HepG2 (cell line): ENCODE data around the gene PSMD5. TPM values are rescaled to one million over a fixed set of nuclear protein-coding genes. Genes with fewer than 3 reads are reported as not detected.

Experiments
- ARNT ChIP-seq: fragments of 450-650 bp; IDR thresholded peaks from 2 replicates; pipeline ENCODE4 v1.6.1; 2017
- ATF1 ChIP-seq: IDR thresholded peaks from 2 replicates; pipeline ENCODE4 v1.6.1; 2016; ENCODE audit warnings: mild to moderate bottlenecking, control low read depth
- HMG20B ChIP-seq: conservative IDR thresholded peaks from 2 replicates; pipeline ENCODE4 v1.6.1; 2016; ENCODE audit warnings: missing genetic modification reagents, missing compliant biosample characterization
- HNF1A ChIP-seq, 2 experiments: sonication (generic) in 1 of 2; formaldehyde crosslinking in 1 of 2; IDR thresholded peaks; 2 replicates each; pipeline versions ENCODE4 v1.4.0 to v1.6.1; 2016 to 2020; ENCODE audit warnings: borderline replicate concordance in 1 of 2, low read depth in 1 of 2, mild to moderate bottlenecking in 1 of 2, missing genetic modification reagents in 1 of 2
- MBNL3 ChIP-seq: fragments of 250-450 bp; sonication (Bioruptor Pico); conservative IDR thresholded peaks from 2 replicates; pipeline ENCODE4 v1.8.0; 2022; ENCODE audit warnings: mild to moderate bottlenecking, inconsistent platforms
- MIXL1 ChIP-seq: IDR thresholded peaks from 2 replicates; pipeline ENCODE4 v1.6.1; 2016
- MTF1 ChIP-seq: sonication (generic); formaldehyde crosslinking; IDR thresholded peaks from 2 replicates; pipeline ENCODE4 v1.5.0; 2020; ENCODE audit warnings: missing genetic modification reagents
- NFE2L2 ChIP-seq: fragments of 150-350 bp; IDR thresholded peaks from 2 replicates; pipeline ENCODE4 v1.6.1; 2014; ENCODE audit warnings: low read length
- NONO ChIP-seq, 2 experiments: fragments of 450-650 bp in 1 of 2; sonication (generic) in 1 of 2; formaldehyde crosslinking in 1 of 2; IDR thresholded peaks in 1 of 2; conservative IDR thresholded peaks in 1 of 2; 2 replicates each; pipeline versions ENCODE4 v1.6.1 to v1.8.0; 2017 to 2022; ENCODE audit warnings: mild to moderate bottlenecking in 1 of 2, missing genetic modification reagents in 1 of 2, moderate library complexity in 1 of 2
- SRSF1 ChIP-seq: fragments of 200-400 bp; formaldehyde crosslinking; optimal IDR thresholded peaks from 2 replicates; pipeline ENCODE3; 2017; ENCODE audit warnings: mild to moderate bottlenecking, low read depth, low read length, moderate library complexity
- XRCC5 ChIP-seq: fragments of 200-400 bp; formaldehyde crosslinking; optimal IDR thresholded peaks from 2 replicates; pipeline ENCODE3; 2017; ENCODE audit warnings: mild to moderate bottlenecking, low read length
- ZBTB46 ChIP-seq: sonication (generic); formaldehyde crosslinking; IDR thresholded peaks from 2 replicates; pipeline ENCODE4 v1.4.0; 2020; ENCODE audit warnings: mild to moderate bottlenecking, missing genetic modification reagents, borderline replicate concordance
- ZNF12 ChIP-seq: sonication (generic); formaldehyde crosslinking; IDR thresholded peaks from 2 replicates; pipeline ENCODE4 v1.5.0; 2020; ENCODE audit warnings: missing genetic modification reagents
- ZNF260 ChIP-seq: sonication (generic); formaldehyde crosslinking; IDR thresholded peaks from 2 replicates; pipeline ENCODE4 v1.4.0; 2020; ENCODE audit warnings: missing genetic modification reagents, low read depth, mild to moderate bottlenecking, borderline replicate concordance
- ZNF350 ChIP-seq: sonication (generic); formaldehyde crosslinking; IDR thresholded peaks from 2 replicates; pipeline ENCODE4 v1.4.0; 2020; ENCODE audit warnings: mild to moderate bottlenecking, low read depth, missing genetic modification reagents, borderline replicate concordance
- ZNF354B ChIP-seq: sonication (generic); formaldehyde crosslinking; IDR thresholded peaks from 2 replicates; pipeline ENCODE4 v1.8.0; 2022; ENCODE audit warnings: mild to moderate bottlenecking, missing genetic modification reagents
- ZNF501 ChIP-seq: sonication (generic); formaldehyde crosslinking; IDR thresholded peaks from 2 replicates; pipeline ENCODE4 v1.5.1; 2020; ENCODE audit warnings: mild to moderate bottlenecking, moderate library complexity, missing genetic modification reagents
- ZNF572 ChIP-seq: sonication (generic); formaldehyde crosslinking; IDR thresholded peaks from 2 replicates; pipeline ENCODE4 v1.5.1; 2020; ENCODE audit warnings: mild to moderate bottlenecking, missing genetic modification reagents
- ZNF652 ChIP-seq: IDR thresholded peaks from 2 replicates; pipeline ENCODE4 v1.6.1; 2016; ENCODE audit warnings: low read depth, borderline replicate concordance
- ZNF891 ChIP-seq: sonication (generic); formaldehyde crosslinking; IDR thresholded peaks from 2 replicates; pipeline ENCODE4 v1.5.0; 2020; ENCODE audit warnings: mild to moderate bottlenecking, missing genetic modification reagents
- ZSCAN9 ChIP-seq: IDR thresholded peaks from 2 replicates; pipeline ENCODE4 v1.6.1; 2016; ENCODE audit warnings: borderline replicate concordance
- polyA plus RNA-seq, 8 experiments: library from polyadenylated mRNA; depleted of rRNA in 3 of 8; stranded (reverse) in 7 of 8; unstranded in 1 of 8; fragments of >200 nt; fragmentation: Illumina TruSeq in 4 of 8; extraction: Trizol in 4 of 8; gene quantifications; 2 replicates each; pipeline versions ENCODE4 v1.2.1 to v1.2.3, GENCODE V29; 2011 to 2016; ENCODE audit warnings: low read depth in 4 of 8, missing spikeins in 1 of 8, mixed read lengths in 1 of 8; ENCODE audit not compliant: insufficient read depth in 1 of 8
- total RNA-seq, 5 experiments: library from RNA; depleted of rRNA; stranded (reverse); fragments of >200 nt; fragmentation: Illumina TruSeq; extraction: Trizol; gene quantifications; 2 replicates each; pipeline ENCODE4 v1.2.3, GENCODE V29; 2016; ENCODE audit warnings: low read depth in 1 of 5
- TF ChIP-seq, protein P1 (sequence below): sonication (generic); formaldehyde crosslinking; IDR thresholded peaks from 2 replicates; pipeline ENCODE4 v1.9.0; 2021; ENCODE audit warnings: missing genetic modification reagents, borderline replicate concordance

Gene PSMD5
- total and polyA plus RNA-seq, 2 of the 13 experiments (the other 11 are each of a cell fraction or from before 2014, with no cell fraction given) = 12.7 to 18.1 TPM

GRCh38 chr9:120792898-120793765 lies 49.6 kb downstream of the PSMD5 start, which contains the start of gene FBXW2 (continued):
- TF ChIP-seq HNF1A (IDR thresholded peaks at IDR 0.05; ENCODE audit: low read depth) (no peak), HNF1A (CRISPR knock-in tag; IDR thresholded peaks at IDR 0.05; ENCODE audit: borderline replicate concordance) (peak; percentile 58; the same call in 1 of the 2 replicates), ZNF354B (CRISPR knock-in tag) (peak; percentile 31; the same call in 1 of the 2 replicates), ZNF572 (CRISPR knock-in tag) (peak; percentile 57; the same call in 1 of the 2 replicates), ZSCAN9 (peak; percentile 69; the same call in 1 of the 2 replicates), MTF1 (no peak), HMG20B (CRISPR knock-in tag) (no peak; the same call in 1 of the 2 replicates), ZNF652 (CRISPR knock-in tag) (no peak; the same call in 1 of the 2 replicates), ZBTB46 (CRISPR knock-in tag) (no peak), XRCC5 (peak; percentile 85), ZNF350 (CRISPR knock-in tag) (peak; percentile 88; the same call in 1 of the 2 replicates), ZNF260 (CRISPR knock-in tag) (no peak), ZNF891 (peak; percentile 89; the same call in 1 of the 2 replicates), MIXL1 (CRISPR knock-in tag) (peak; percentile 81), MBNL3 (no peak), ZNF12 (CRISPR knock-in tag) (no peak), ARNT (no peak), ATF1 (peak; percentile 97), NFE2L2 (no peak), NONO (IDR thresholded peaks at IDR 0.05) (no peak), NONO (CRISPR knock-in tag; conservative IDR thresholded peaks at IDR 0.05) (peak; percentile 95), ZNF501 (CRISPR knock-in tag) (peak; percentile 93), SRSF1 (peak; percentile 59)
- TF ChIP-seq, protein P1, sequence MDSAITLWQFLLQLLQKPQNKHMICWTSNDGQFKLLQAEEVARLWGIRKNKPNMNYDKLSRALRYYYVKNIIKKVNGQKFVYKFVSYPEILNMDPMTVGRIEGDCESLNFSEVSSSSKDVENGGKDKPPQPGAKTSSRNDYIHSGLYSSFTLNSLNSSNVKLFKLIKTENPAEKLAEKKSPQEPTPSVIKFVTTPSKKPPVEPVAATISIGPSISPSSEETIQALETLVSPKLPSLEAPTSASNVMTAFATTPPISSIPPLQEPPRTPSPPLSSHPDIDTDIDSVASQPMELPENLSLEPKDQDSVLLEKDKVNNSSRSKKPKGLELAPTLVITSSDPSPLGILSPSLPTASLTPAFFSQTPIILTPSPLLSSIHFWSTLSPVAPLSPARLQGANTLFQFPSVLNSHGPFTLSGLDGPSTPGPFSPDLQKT (CRISPR knock-in tag) = peak; percentile 92; the same call in 1 of the 2 replicates
